HCT116 (cell line): ENCODE results near the gene DSTYK. TPM values are rescaled to one million over a fixed set of nuclear protein-coding genes. Genes with fewer than 3 reads are reported as not detected.

Experiments
- ATAC-seq: fragments of 200-7000 bp; cut with Tn5 transposase; 2 replicates; pipeline ENCODE4 v1.9.1; 2020; ENCODE audit warnings: mild to moderate bottlenecking, moderate library complexity
- BruUV-seq: library from RNA; stranded (reverse); fragments of 400-500 nt; replicated peaks from 2 replicates; lab custom pipeline; 2021; lab: Mats Ljungman, UMichigan
- CTCF ChIA-PET: fragments of 300-600 bp; sonication (Branson Sonifier 250); formaldehyde crosslinking; loops from one replicate; lab custom pipeline; 2021; ENCODE audit warnings: antibody characterized with exemption; lab: Charles Lee
- POLR2A ChIA-PET: fragments of 300-600, 350-600 bp; sonication (Branson Sonifier 250); formaldehyde crosslinking; loops from one replicate; lab custom pipeline; 2021; ENCODE audit warnings: antibody characterized with exemption; lab: Charles Lee
- RAD21 ChIA-PET, 2 experiments: fragments of 300-600 bp; sonication (Branson Sonifier 250); formaldehyde crosslinking; loops; one replicate each; lab custom pipeline; 2023; ENCODE audit warnings: low total read pairs in 2 of 2; ENCODE audit not compliant: uncharacterized antibody in 2 of 2, unreplicated experiment in 2 of 2, low non-redundant PET in 1 of 2; lab: Charles Lee
- DNase-seq: peaks from one replicate; pipeline ENCODE4 v3.0.0-alpha.2; 2010; ENCODE audit warnings: low read depth, low spot score
- H2AFZ ChIP-seq: fragments of 200-600 bp; shearing (Covaris generic), sonication (generic); 2 replicates; pipeline ENCODE4 v1.6.1; 2017; ENCODE audit warnings: low read depth, mixed run types, mixed read lengths, antibody characterized with exemption, low read length; ENCODE audit not compliant: poor library complexity, severe bottlenecking
- H3K27ac ChIP-seq: 2 replicates; pipeline ENCODE4 v1.5.1; 2012; ENCODE audit warnings: low read depth, low read length
- H3K27me3 ChIP-seq: fragments of 200-600 bp; sonication (generic); 2 replicates; pipeline ENCODE4 v1.6.1; 2016; ENCODE audit warnings: mixed run types, low read length, mixed read lengths; ENCODE audit not compliant: insufficient read depth
- H3K36me3 ChIP-seq, 2 experiments: fragments of 200-500 bp in 1 of 2; fragments of 200-600 bp in 1 of 2; sonication (Bioruptor generic) in 1 of 2; sonication (generic) in 1 of 2; 2 replicates each; pipeline versions ENCODE4 v1.5.1 to v1.6.1; 2014 to 2016; ENCODE audit warnings: low read length in 2 of 2, inconsistent platforms in 1 of 2, mixed read lengths in 1 of 2, mixed run types in 1 of 2; ENCODE audit not compliant: insufficient read depth in 2 of 2, control insufficient read depth in 1 of 2
- H3K4me1 ChIP-seq, 2 experiments: fragments of 200-600 bp in 1 of 2; sonication (generic) in 1 of 2; 2 replicates each; pipeline versions ENCODE4 v1.5.1 to v1.6.1; 2012 to 2017; ENCODE audit warnings: low read length in 2 of 2, inconsistent platforms in 1 of 2, mild to moderate bottlenecking in 1 of 2, mixed read lengths in 1 of 2, mixed run types in 1 of 2, moderate library complexity in 1 of 2; ENCODE audit not compliant: insufficient read depth in 2 of 2, control insufficient read depth in 1 of 2
- H3K4me2 ChIP-seq: fragments of 200-600 bp; sonication (generic); 2 replicates; pipeline ENCODE4 v1.6.1; 2017; ENCODE audit warnings: mixed run types, low read length, mixed read lengths
- H3K4me3 ChIP-seq, 2 experiments: fragments of 200-600 bp in 1 of 2; sonication (generic) in 1 of 2; replicated peaks in 1 of 2; 2 replicates each; pipeline ENCODE4 v1.5.1; 2011 to 2016; ENCODE audit warnings: low read length in 2 of 2, control low read depth in 1 of 2, low read depth in 1 of 2, mild to moderate bottlenecking in 1 of 2, mixed read lengths in 1 of 2, mixed run types in 1 of 2
- H3K79me2 ChIP-seq: fragments of 200-600 bp; sonication (generic); 2 replicates; pipeline ENCODE4 v1.6.1; 2017; ENCODE audit warnings: mild to moderate bottlenecking, mixed run types, low read length, moderate library complexity, mixed read lengths; ENCODE audit not compliant: insufficient read depth
- H3K9ac ChIP-seq: fragments of 200-600 bp; sonication (generic); 2 replicates; pipeline ENCODE4 v1.6.1; 2016; ENCODE audit warnings: low read length, mixed read lengths
- H3K9me2 ChIP-seq: fragments of 200-600 bp; sonication (generic), shearing (Covaris generic); 2 replicates; pipeline ENCODE4 v1.6.1; 2017; ENCODE audit warnings: mixed run types, mild to moderate bottlenecking, moderate library complexity; ENCODE audit not compliant: insufficient read depth
- H3K9me3 ChIP-seq, 2 experiments: fragments of 200-500 bp in 1 of 2; fragments of 200-600 bp in 1 of 2; sonication (Bioruptor generic) in 1 of 2; sonication (generic) in 1 of 2; 2 replicates each; pipeline ENCODE4 v1.6.1; 2014 to 2017; ENCODE audit warnings: low read length in 2 of 2, mixed read lengths in 2 of 2, inconsistent platforms in 1 of 2, low read depth in 1 of 2, mild to moderate bottlenecking in 1 of 2, mixed run types in 1 of 2, moderate library complexity in 1 of 2; ENCODE audit not compliant: control insufficient read depth in 1 of 2, insufficient read depth in 1 of 2
- H4K20me1 ChIP-seq: fragments of 200-600 bp; sonication (generic), shearing (Covaris generic); 2 replicates; pipeline ENCODE4 v1.6.1; 2017; ENCODE audit warnings: mixed run types, mild to moderate bottlenecking, moderate library complexity; ENCODE audit not compliant: insufficient read depth
- CBX3 ChIP-seq: IDR thresholded peaks from 2 replicates; pipeline ENCODE4 v1.6.1; 2012; ENCODE audit warnings: low read depth
- CEBPB ChIP-seq: IDR thresholded peaks from 2 replicates; pipeline ENCODE4 v1.6.1; 2012; ENCODE audit warnings: low read depth
- CTCF ChIP-seq, 3 experiments: fragments of 200-600 bp in 1 of 3; sonication (generic) in 1 of 3; IDR thresholded peaks in 2 of 3; conservative IDR thresholded peaks in 1 of 3; 2 replicates each; pipeline ENCODE4 v1.5.1; 2012 to 2017; ENCODE audit warnings: low read depth in 2 of 3, low read length in 2 of 3, antibody characterized with exemption in 1 of 3, borderline replicate concordance in 1 of 3, control low read depth in 1 of 3, mild to moderate bottlenecking in 1 of 3, mixed read lengths in 1 of 3, mixed run types in 1 of 3, moderate library complexity in 1 of 3; ENCODE audit not compliant: insufficient read depth in 1 of 3
- ELF1 ChIP-seq: IDR thresholded peaks from 2 replicates; pipeline ENCODE4 v1.6.1; 2012; ENCODE audit warnings: low read depth, borderline replicate concordance
- EZH2 ChIP-seq: fragments of 200-600 bp; sonication (generic); IDR thresholded peaks from 2 replicates; pipeline ENCODE4 v1.6.1; 2017; ENCODE audit warnings: antibody characterized with exemption, mixed run types
- EZH2phosphoT487 ChIP-seq: fragments of 200-600 bp; IDR thresholded peaks from 2 replicates; pipeline ENCODE4 v1.6.1; 2018; ENCODE audit warnings: antibody characterized with exemption, borderline replicate concordance
- FOSL1 ChIP-seq: IDR thresholded peaks from 2 replicates; pipeline ENCODE4 v1.6.1; 2012; ENCODE audit warnings: low read depth
- JUND ChIP-seq: IDR thresholded peaks from 2 replicates; pipeline ENCODE4 v1.6.1; 2012
- MAX ChIP-seq: IDR thresholded peaks from 2 replicates; pipeline ENCODE4 v1.6.1; 2012
- POLR2A ChIP-seq: IDR thresholded peaks from 2 replicates; pipeline ENCODE4 v1.7.0; 2011; ENCODE audit warnings: borderline replicate concordance; ENCODE audit not compliant: insufficient read depth, insufficient read length; ENCODE audit errors: extremely low read depth
- RAD21 ChIP-seq: IDR thresholded peaks from 2 replicates; pipeline ENCODE4 v1.6.1; 2012; ENCODE audit warnings: low read depth, mild to moderate bottlenecking
- SIN3A ChIP-seq: IDR thresholded peaks from 2 replicates; pipeline ENCODE4 v1.6.1; 2012; ENCODE audit warnings: low read depth
- SP1 ChIP-seq: IDR thresholded peaks from 2 replicates; pipeline ENCODE4 v1.6.1; 2012; ENCODE audit warnings: low read depth
- SRF ChIP-seq: IDR thresholded peaks from 2 replicates; pipeline ENCODE4 v1.6.1; 2012; ENCODE audit warnings: low read depth
- TCF7L2 ChIP-seq: IDR thresholded peaks from 2 replicates; pipeline ENCODE4 v1.7.0; 2011; ENCODE audit warnings: borderline replicate concordance, inconsistent platforms; ENCODE audit not compliant: insufficient read depth, insufficient read length; ENCODE audit errors: extremely low read depth
- ZFX ChIP-seq: fragments of 450-650 bp; IDR thresholded peaks from 2 replicates; pipeline ENCODE4 v1.6.1; 2017
- ZNF274 ChIP-seq: fragments of 200-500 bp; sonication (Bioruptor generic); IDR thresholded peaks from 2 replicates; pipeline ENCODE4 v1.6.1; 2014; ENCODE audit warnings: mild to moderate bottlenecking, low read depth, low read length, inconsistent platforms
- intact Hi-C: fragments of 100-400 bp; cut with micrococcal nuclease; formaldehyde crosslinking; loops from 2 replicates; pipeline ENCODE4 v1.10.0; 2022
- total RNA-seq: library from RNA; stranded (reverse); gene quantifications from one replicate; pipeline ENCODE4 v1.2.1, GENCODE V29; 2021; ENCODE audit not compliant: unreplicated experiment
- TF ChIP-seq, protein P1 (sequence below): IDR thresholded peaks from 2 replicates; pipeline ENCODE4 v1.6.1; 2011; ENCODE audit warnings: mild to moderate bottlenecking, low read length, moderate library complexity; ENCODE audit not compliant: insufficient replicate concordance; ENCODE audit errors: extremely low read depth
- TF ChIP-seq, protein P2 (sequence below): IDR thresholded peaks from 2 replicates; pipeline ENCODE4 v1.6.1; 2012; ENCODE audit warnings: low read depth

DSTYK gene
- total RNA-seq, 1 experiment from 2014 or later, result 6.6 TPM

GRCh38 chr1:205251576-205251975 lies 40.1 kb upstream of the DSTYK start:
- no peak overlapping the region for H3K4me3 ChIP-seq
- H3K9me3 ChIP-seq, result no peaks in the 10 kb centered on the region
- no peaks in the 10 kb centered on the region for H3K27me3 ChIP-seq
- no peaks in the 10 kb centered on the region for H3K79me2 ChIP-seq
- no TSS peak for BruUV-seq
- H3K4me1 ChIP-seq, result peaks cover 3 to 4% of the 10 kb centered on the region in 2 experiments; a peak in 1 of 4 replicates
- no peak overlapping the region for H2AFZ ChIP-seq
- ATAC-seq, result no peak
- H3K36me3 ChIP-seq, result no peaks in the 10 kb centered on the region
- POLR2A ChIA-PET, result interaction anchor here (0.9 kb wide), 1 partner anchor 22 kb away, joined by 4 read pairs; no protein-coding TSS in a partner anchor
- RAD21 ChIA-PET, result interaction anchor here in 1 of 2 experiments (2.0 kb wide), 1 partner anchor 22 kb away, joined by 4 read pairs; no protein-coding TSS in a partner anchor
- no peaks in the 10 kb centered on the region for H4K20me1 ChIP-seq
- H3K4me2 ChIP-seq, result no peak overlapping the region
- DNase-seq, result no peak
- H3K27ac ChIP-seq, result no peak overlapping the region
- no peaks in the 10 kb centered on the region for H3K9me2 ChIP-seq
- no peak for TF ChIP-seq POLR2A
- TF ChIP-seq ZFX, result no peak
- TF ChIP-seq SRF, result no peak
- TF ChIP-seq SIN3A, result no peak
- TF ChIP-seq CBX3, result no peak
- no peak for TF ChIP-seq ELF1
- TF ChIP-seq, protein P1, sequence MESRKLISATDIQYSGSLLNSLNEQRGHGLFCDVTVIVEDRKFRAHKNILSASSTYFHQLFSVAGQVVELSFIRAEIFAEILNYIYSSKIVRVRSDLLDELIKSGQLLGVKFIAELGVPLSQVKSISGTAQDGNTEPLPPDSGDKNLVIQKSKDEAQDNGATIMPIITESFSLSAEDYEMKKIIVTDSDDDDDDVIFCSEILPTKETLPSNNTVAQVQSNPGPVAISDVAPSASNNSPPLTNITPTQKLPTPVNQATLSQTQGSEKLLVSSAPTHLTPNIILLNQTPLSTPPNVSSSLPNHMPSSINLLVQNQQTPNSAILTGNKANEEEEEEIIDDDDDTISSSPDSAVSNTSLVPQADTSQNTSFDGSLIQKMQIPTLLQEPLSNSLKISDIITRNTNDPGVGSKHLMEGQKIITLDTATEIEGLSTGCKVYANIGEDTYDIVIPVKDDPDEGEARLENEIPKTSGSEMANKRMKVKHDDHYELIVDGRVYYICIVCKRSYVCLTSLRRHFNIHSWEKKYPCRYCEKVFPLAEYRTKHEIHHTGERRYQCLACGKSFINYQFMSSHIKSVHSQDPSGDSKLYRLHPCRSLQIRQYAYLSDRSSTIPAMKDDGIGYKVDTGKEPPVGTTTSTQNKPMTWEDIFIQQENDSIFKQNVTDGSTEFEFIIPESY, result no peak
- TF ChIP-seq CTCF (IDR thresholded peaks at IDR 0.05 in 2 of 3, conservative IDR thresholded peaks at IDR 0.05 in 1 of 3; ENCODE audit: borderline replicate concordance in 1 of 3, insufficient read depth in 1 of 3, low read depth in 2 of 3, low read length in 2 of 3), result no peak
- TF ChIP-seq CEBPB, result no peak
- TF ChIP-seq EZH2phosphoT487, result no peak
- no peak for TF ChIP-seq JUND
- TF ChIP-seq EZH2, result no peak
- no peak for TF ChIP-seq SP1
- TF ChIP-seq MAX, result no peak
- TF ChIP-seq FOSL1, result no peak
- TF ChIP-seq ZNF274, result no peak
- TF ChIP-seq, protein P2, sequence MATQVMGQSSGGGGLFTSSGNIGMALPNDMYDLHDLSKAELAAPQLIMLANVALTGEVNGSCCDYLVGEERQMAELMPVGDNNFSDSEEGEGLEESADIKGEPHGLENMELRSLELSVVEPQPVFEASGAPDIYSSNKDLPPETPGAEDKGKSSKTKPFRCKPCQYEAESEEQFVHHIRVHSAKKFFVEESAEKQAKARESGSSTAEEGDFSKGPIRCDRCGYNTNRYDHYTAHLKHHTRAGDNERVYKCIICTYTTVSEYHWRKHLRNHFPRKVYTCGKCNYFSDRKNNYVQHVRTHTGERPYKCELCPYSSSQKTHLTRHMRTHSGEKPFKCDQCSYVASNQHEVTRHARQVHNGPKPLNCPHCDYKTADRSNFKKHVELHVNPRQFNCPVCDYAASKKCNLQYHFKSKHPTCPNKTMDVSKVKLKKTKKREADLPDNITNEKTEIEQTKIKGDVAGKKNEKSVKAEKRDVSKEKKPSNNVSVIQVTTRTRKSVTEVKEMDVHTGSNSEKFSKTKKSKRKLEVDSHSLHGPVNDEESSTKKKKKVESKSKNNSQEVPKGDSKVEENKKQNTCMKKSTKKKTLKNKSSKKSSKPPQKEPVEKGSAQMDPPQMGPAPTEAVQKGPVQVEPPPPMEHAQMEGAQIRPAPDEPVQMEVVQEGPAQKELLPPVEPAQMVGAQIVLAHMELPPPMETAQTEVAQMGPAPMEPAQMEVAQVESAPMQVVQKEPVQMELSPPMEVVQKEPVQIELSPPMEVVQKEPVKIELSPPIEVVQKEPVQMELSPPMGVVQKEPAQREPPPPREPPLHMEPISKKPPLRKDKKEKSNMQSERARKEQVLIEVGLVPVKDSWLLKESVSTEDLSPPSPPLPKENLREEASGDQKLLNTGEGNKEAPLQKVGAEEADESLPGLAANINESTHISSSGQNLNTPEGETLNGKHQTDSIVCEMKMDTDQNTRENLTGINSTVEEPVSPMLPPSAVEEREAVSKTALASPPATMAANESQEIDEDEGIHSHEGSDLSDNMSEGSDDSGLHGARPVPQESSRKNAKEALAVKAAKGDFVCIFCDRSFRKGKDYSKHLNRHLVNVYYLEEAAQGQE, result no peak
- no peak for TF ChIP-seq RAD21
- no peak for TF ChIP-seq TCF7L2
- no peak overlapping the region for H3K9ac ChIP-seq
- intact Hi-C loops, result no loop called here
- CTCF ChIA-PET, result interaction anchor here (0.9 to 1.8 kb wide), 2 partner anchors 23 to 262 kb away, joined by 4 to 12 read pairs; partner anchors contain the start of gene TMCC2
